HCT116 (cell line): Measurements from ENCODE around the gene AGAP1.

ENCODE experiments used
- EZH2 ChIP-seq: fragments of 200-600 bp; sonication (generic); IDR thresholded peaks from 2 replicates; pipeline ENCODE4 v1.6.1; 2017; ENCODE audit warnings: antibody characterized with exemption, mixed run types
- POLR2A ChIP-seq: IDR thresholded peaks from 2 replicates; pipeline ENCODE4 v1.7.0; 2011; ENCODE audit warnings: borderline replicate concordance; ENCODE audit not compliant: insufficient read depth, insufficient read length; ENCODE audit errors: extremely low read depth

DNA sequence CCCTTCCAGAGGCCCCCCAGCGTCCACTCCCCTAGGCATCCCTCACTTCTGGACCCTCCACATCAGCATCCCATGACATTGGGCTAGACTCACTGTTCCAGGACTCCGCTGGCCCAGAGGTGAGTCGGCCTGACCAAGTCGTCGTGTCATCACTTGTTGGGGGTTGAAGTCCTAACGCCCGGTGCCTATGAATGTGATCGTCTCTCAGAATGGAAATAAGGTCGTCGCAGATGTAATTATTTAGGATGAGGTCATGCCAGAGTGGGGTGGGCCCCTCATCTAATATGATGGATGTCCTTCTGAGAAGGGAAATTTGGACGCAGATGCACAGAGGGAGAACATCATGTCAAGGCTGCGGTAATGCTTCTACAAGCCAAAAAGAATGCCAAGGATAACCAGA, 142.7 kb downstream of the AGAP1 start:
- TF ChIP-seq POLR2A (no peak), EZH2 (no peak)
